GM12878 (cell line): ENCODE data around the gene TBC1D1.

Experiments used
- CTCF ChIP-seq, 3 experiments: IDR thresholded peaks in 2 of 3; conservative IDR thresholded peaks in 1 of 3; 2 replicates each; pipeline ENCODE4 v1.5.1; 2011; ENCODE audit warnings: low read depth in 3 of 3, low read length in 3 of 3, mild to moderate bottlenecking in 3 of 3, control low read depth in 2 of 3, moderate library complexity in 2 of 3, inconsistent platforms in 1 of 3, mixed read lengths in 1 of 3; ENCODE audit not compliant: control insufficient read depth in 2 of 3, insufficient read depth in 1 of 3; ENCODE audit errors: extremely low read depth in 1 of 3
- FOS ChIP-seq: IDR thresholded peaks from 3 replicates; pipeline ENCODE4 v1.6.1; 2011; ENCODE audit warnings: borderline replicate concordance; ENCODE audit not compliant: insufficient read length; ENCODE audit errors: extremely low read depth
- HDAC2 ChIP-seq: fragments of 200-600 bp; sonication (generic); IDR thresholded peaks from 2 replicates; pipeline ENCODE4 v1.6.1; 2017
- JUNB ChIP-seq: IDR thresholded peaks from 2 replicates; pipeline ENCODE4 v1.6.1; 2016; ENCODE audit warnings: antibody characterized with exemption, mild to moderate bottlenecking
- NRF1 ChIP-seq: conservative IDR thresholded peaks from 2 replicates; pipeline ENCODE4 v1.6.1; 2011; ENCODE audit warnings: mild to moderate bottlenecking, low read depth, low read length, improper control_type of control experiment
- POLR2A ChIP-seq: IDR thresholded peaks from 2 replicates; pipeline ENCODE4 v1.6.1; 2011; ENCODE audit warnings: low read depth, mild to moderate bottlenecking, low read length
- RCOR1 ChIP-seq: conservative IDR thresholded peaks from 2 replicates; pipeline ENCODE4 v1.6.1; 2012; ENCODE audit warnings: low read depth, low read length, improper control_type of control experiment
- SIN3A ChIP-seq: IDR thresholded peaks from 2 replicates; pipeline ENCODE4 v1.6.1; 2012; ENCODE audit warnings: low read depth, low read length, improper control_type of control experiment
- SMC3 ChIP-seq: IDR thresholded peaks from 2 replicates; pipeline ENCODE4 v1.6.1; 2011; ENCODE audit warnings: low read length, improper control_type of control experiment, borderline replicate concordance
- SUZ12 ChIP-seq: fragments of 200-600 bp; sonication (generic); IDR thresholded peaks from one replicate; pipeline ENCODE4 v1.6.1; 2018; ENCODE audit warnings: antibody characterized with exemption, mild to moderate bottlenecking; ENCODE audit not compliant: unreplicated experiment
- USF2 ChIP-seq: IDR thresholded peaks from 2 replicates; pipeline ENCODE4 v1.6.1; 2011; ENCODE audit warnings: low read depth, low read length, improper control_type of control experiment, borderline replicate concordance
- YY1 ChIP-seq: IDR thresholded peaks from 2 replicates; pipeline ENCODE4 v1.6.1; 2011; ENCODE audit warnings: low read depth, mild to moderate bottlenecking, low read length
- ZNF384 ChIP-seq: IDR thresholded peaks from 2 replicates; pipeline ENCODE4 v1.6.1; 2012; ENCODE audit warnings: low read depth, mild to moderate bottlenecking, low read length, improper control_type of control experiment, borderline replicate concordance

GRCh38 chr4:37927434-37927833, 36.5 kb downstream of the TBC1D1 start:
- TF ChIP-seq SMC3 (no peak), SUZ12 (no peak), HDAC2 (no peak), JUNB (no peak), CTCF (IDR thresholded peaks at IDR 0.05 in 2 of 3, conservative IDR thresholded peaks at IDR 0.05 in 1 of 3; ENCODE audit: control insufficient read depth in 2 of 3, extremely low read depth in 1 of 3, insufficient read depth in 1 of 3, low read depth in 3 of 3, low read length in 3 of 3) (no peak), ZNF384 (no peak), FOS (no peak), SIN3A (no peak), POLR2A (no peak), NRF1 (no peak), YY1 (no peak), RCOR1 (no peak), USF2 (no peak)
